A549 (cell line): ENCODE measurements around the gene MGMT.

Experiments used
- EP300 ChIP-seq, 2 experiments: fragments of >200 bp; sonication (Bioruptor Twin); formaldehyde crosslinking; IDR thresholded peaks; 2 replicates in 1 of 2; 3 replicates in 1 of 2; pipeline ENCODE4 v1.6.1; 2016 to 2017
- TF ChIP-seq, protein P1 (sequence below): fragments of 250-450 bp; sonication (Bioruptor Pico); IDR thresholded peaks from 2 replicates; pipeline ENCODE4 v1.5.0; 2021; ENCODE audit warnings: mild to moderate bottlenecking, moderate library complexity, borderline replicate concordance

DNA sequence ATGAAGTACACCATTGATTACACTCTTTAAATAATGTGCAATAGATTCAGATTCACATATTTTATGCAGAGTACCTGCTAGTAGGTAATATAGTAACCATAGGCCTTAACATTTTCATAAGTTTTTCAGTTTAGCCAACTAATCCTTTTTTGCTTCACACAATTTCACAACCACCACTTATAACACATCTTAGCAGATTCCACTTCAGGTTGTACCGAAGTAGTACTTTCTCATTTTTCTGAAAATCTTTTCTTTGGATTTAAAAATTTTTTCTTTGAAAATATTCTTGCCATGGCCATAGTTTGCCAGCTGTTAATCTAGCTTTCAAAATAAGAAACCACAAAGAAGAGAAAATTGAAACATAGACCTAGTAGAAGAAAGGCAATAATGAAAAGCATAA, 203.1 kb downstream of the MGMT start:
- TF ChIP-seq, protein P1, sequence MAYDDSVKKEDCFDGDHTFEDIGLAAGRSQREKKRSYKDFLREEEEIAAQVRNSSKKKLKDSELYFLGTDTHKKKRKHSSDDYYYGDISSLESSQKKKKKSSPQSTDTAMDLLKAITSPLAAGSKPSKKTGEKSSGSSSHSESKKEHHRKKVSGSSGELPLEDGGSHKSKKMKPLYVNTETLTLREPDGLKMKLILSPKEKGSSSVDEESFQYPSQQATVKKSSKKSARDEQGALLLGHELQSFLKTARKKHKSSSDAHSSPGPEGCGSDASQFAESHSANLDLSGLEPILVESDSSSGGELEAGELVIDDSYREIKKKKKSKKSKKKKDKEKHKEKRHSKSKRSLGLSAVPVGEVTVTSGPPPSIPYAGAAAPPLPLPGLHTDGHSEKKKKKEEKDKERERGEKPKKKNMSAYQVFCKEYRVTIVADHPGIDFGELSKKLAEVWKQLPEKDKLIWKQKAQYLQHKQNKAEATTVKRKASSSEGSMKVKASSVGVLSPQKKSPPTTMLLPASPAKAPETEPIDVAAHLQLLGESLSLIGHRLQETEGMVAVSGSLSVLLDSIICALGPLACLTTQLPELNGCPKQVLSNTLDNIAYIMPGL (CRISPR knock-in tag): no peak
- TF ChIP-seq EP300 (IDR thresholded peaks at IDR 0.05): no peak
